ENCODE data around the gene TRAF4.
"Not testable (repeated sequence)": the region's sequence is repeated elsewhere in the genome, so short reads cannot be mapped to it uniquely, and the experiment has no call there.

TRAF4 gene

GRCh38 chr17:28722417-28723158 is 21.2 kb upstream of the TRAF4 start:
- H3K4me3 ChIP-seq (replicated peaks; ENCODE audit: low read depth, low read length) = peak overlapping the region; percentile 12
- no peak for DNase-seq (ENCODE audit: low read depth)

DNA sequence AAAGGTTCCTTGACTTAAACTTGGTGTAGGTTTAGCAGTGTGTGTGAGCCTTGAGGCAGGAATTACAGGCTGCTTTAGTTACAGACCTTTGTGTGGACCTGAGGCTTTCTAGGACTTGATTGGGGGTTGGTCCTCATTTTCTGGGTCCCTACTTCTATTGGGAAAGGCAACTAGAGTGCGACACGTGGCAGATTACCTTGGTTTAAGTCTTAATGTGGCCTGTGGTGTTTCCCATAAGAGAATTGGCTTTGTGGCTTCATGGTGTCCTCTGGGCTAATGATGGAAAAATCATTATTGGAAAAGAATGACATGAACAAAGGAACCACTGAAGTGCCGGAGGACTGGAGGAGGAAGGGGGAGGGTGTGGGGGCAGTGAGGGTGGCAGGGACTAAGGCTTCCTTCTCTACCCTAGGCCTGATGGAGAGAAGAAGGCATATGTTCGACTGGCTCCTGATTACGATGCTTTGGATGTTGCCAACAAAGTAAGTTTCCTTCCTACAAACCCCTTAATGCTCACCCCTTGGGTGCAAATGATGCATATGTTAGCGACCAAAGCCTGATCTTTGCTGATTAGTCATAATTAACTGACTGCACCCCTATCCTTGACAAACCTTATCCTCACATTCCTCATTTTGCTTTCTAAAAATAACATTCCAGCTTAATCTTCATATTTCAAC is 20.5 kb upstream of the TRAF4 start:
- no peak for TF ChIP-seq CTCF (IDR thresholded peaks at IDR 0.05; ENCODE audit: low read length, missing control alignments)
- no peak overlapping the region for H3K4me3 ChIP-seq (replicated peaks; ENCODE audit: low read depth, low read length)
- no peak for DNase-seq (ENCODE audit: low read depth)

More at GRCh38 chr17:28722417-28723158, 21.2 kb upstream of the TRAF4 start:
- no peak for TF ChIP-seq CTCF (IDR thresholded peaks at IDR 0.05; ENCODE audit: low read length, missing control alignments)

DNA sequence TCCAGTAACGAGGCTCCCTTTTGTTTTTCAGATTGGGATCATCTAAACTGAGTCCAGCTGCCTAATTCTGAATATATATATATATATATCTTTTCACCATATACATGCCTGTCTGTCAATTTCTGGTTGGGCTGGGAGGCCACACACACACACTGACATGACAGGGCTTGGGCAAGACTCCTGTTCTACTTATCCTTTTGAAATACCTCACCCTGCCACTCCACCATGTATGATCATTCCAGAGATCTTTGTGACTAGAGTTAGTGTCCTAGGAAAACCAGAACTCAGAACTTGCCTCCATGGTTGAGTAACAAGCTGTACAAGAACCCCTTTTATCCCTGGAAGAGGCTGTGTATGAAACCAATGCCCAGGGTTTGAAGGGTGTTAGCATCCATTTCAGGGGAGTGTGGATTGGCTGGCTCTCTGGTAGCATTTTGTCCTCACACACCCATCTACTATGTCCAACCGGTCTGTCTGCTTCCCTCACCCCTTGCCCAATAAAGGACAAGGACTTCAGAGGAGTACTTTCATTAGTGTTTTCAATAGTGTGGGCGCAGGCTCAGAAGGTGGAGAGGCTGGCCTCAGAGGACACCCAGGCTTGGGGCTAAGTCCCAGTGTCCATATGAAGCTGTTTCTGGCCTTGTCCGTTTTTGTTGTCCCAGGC is 19.8 kb upstream of the TRAF4 start:
- DNase-seq (ENCODE audit: low read depth); H3K4me3 ChIP-seq (replicated peaks; ENCODE audit: low read depth, low read length): not testable (repeated sequence)

DNA sequence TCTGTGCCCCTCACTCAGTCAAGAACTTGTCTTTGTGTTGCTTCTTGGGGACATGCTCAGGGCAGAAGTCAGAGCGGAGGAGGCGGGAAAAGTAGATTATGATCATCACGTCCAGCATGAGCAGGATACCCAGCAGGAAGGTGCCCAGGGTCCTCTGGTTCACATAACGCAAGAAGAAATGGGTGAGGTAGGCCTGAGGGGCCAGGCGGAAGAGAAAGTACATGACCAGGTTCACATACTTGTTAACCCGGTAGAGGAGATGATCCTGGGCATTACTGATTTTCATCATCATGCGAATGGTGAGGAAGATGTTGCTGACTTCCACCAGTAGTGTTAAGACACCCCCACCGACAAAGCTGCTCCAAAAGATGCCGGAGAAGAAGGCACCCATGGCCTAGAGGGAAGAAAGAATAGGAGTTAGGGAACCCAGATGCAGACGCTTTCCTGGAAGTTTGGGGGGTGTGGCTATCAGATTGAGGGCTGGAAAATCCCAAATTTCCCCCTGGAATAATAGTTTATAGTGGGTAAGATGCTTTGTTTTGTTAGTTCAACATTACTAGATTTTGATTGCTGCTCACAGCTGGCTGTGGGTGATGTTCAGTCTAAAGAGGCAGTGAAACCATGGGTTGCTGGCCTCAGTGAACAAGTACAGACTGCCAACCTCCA is 19.2 kb upstream of the TRAF4 start:
- DNase-seq (ENCODE audit: low read depth) = no peak
- peak overlapping the region; percentile 70 for H3K4me3 ChIP-seq (replicated peaks; ENCODE audit: low read depth, low read length)
- TF ChIP-seq CTCF (IDR thresholded peaks at IDR 0.05; ENCODE audit: low read length, missing control alignments) = no peak

GRCh38 chr17:28725166-28725659 is 18.6 kb upstream of the TRAF4 start:
- peak overlapping the region; percentile 70 for H3K4me3 ChIP-seq (replicated peaks; ENCODE audit: low read depth, low read length)
- TF ChIP-seq CTCF (IDR thresholded peaks at IDR 0.05; ENCODE audit: low read length, missing control alignments) = no peak
- peak; percentile 48 for DNase-seq (ENCODE audit: low read depth)

DNA sequence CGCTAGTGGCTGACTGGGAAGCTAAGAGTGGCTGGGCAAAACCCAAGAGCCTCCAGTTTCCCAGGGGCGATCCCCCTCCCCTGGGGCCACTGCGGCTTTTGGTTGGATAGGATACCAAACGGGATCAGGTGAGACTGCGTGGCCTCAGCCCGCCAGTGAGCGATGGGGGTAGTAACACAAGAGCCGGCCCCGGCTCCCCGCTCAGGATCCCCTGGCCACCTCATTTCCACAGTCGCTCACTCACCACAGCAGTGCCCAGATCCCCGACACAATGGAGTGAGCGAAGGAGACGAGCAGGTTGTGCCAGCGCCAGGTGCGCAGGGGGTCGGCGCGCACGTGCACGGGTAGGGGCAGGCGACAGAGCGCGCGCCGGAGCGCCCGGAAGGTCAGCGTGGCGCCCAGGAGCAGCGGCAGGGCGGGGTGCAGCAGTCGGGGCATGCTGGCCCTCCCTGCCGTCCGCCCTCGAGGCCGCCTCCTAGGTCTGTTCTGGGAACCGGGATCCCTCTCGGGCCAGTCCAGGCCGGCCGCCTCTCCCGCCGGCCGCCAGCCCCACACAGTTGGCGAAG is 18.1 kb upstream of the TRAF4 start:
- H3K4me3 ChIP-seq (replicated peaks; ENCODE audit: low read depth, low read length) = peak overlapping the region; percentile 70
- no peak for TF ChIP-seq CTCF (IDR thresholded peaks at IDR 0.05; ENCODE audit: low read length, missing control alignments)
- DNase-seq (ENCODE audit: low read depth) = no peak
